ENCODE measurements around the gene EPB41L4A.

GRCh38 chr5:112163435-112163834 is 255.6 kb downstream of the EPB41L4A start:
- TF ChIP-seq, protein P1, sequence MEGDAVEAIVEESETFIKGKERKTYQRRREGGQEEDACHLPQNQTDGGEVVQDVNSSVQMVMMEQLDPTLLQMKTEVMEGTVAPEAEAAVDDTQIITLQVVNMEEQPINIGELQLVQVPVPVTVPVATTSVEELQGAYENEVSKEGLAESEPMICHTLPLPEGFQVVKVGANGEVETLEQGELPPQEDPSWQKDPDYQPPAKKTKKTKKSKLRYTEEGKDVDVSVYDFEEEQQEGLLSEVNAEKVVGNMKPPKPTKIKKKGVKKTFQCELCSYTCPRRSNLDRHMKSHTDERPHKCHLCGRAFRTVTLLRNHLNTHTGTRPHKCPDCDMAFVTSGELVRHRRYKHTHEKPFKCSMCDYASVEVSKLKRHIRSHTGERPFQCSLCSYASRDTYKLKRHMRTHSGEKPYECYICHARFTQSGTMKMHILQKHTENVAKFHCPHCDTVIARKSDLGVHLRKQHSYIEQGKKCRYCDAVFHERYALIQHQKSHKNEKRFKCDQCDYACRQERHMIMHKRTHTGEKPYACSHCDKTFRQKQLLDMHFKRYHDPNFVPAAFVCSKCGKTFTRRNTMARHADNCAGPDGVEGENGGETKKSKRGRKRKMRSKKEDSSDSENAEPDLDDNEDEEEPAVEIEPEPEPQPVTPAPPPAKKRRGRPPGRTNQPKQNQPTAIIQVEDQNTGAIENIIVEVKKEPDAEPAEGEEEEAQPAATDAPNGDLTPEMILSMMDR (IDR thresholded peaks at IDR 0.05) = no peak
- no peak for TF ChIP-seq TCF7L2 (IDR thresholded peaks at IDR 0.05; ENCODE audit: low read depth, low read length)
